ENCODE results near the gene OSGEP. TPM values are rescaled to one million over a fixed set of nuclear protein-coding genes. Genes with fewer than 3 reads are reported as not detected.

The OSGEP gene
- total RNA-seq, 1 experiment from 2014 or later: 26.6 TPM

- TF ChIP-seq POLR2AphosphoS5 (IDR thresholded peaks at IDR 0.05; ENCODE audit: low read depth, low read length) (no peak), CTCF (IDR thresholded peaks at IDR 0.05) (no peak), SIN3A (IDR thresholded peaks at IDR 0.05; ENCODE audit: borderline replicate concordance, insufficient read depth, low read depth, low read length) (no peak), TCF7L2 (IDR thresholded peaks at IDR 0.05; ENCODE audit: low read depth, low read length) (no peak)
- no peak for DNase-seq (ENCODE audit: low read depth, low spot score)
- Histone ChIP-seq H3K36me3 (ENCODE audit: control insufficient read depth, insufficient read depth, low read length) (no peaks in the 10 kb centered on the region), H3K4me3 (ENCODE audit: low read depth in 2 of 2, low read length in 2 of 2) (no peak overlapping the region), H3K27me3 (ENCODE audit: control insufficient read depth, insufficient read depth, low read length) (no peaks in the 10 kb centered on the region), H3K4me1 (ENCODE audit: control insufficient read depth, insufficient read depth, low read length) (no peaks in the 10 kb centered on the region), H3K9me3 (ENCODE audit: control insufficient read depth, insufficient read depth, low read depth, low read length) (no peaks in the 10 kb centered on the region), H3K27ac (ENCODE audit: low read length) (no peak overlapping the region)
- in situ Hi-C loops (cut with HindIII; ENCODE audit: low pct_unique_long_range_greater_than_20kb, low sequenced_read_pairs): no loop called here
- no peak for ATAC-seq
- CTCF ChIA-PET: no interaction called here
- no TSS peak for BruUV-seq (replicated peaks)
- intact Hi-C loops (cut with micrococcal nuclease; ENCODE audit: unreplicated experiment): no loop called here
- POLR2A ChIA-PET: no interaction called here
Measured at GRCh38 chr14:20419419-20419818, 35.2 kb downstream of the OSGEP start.

GRCh38 chr14:20418501-20418909, 36.1 kb downstream of the OSGEP start:
- Histone ChIP-seq H3K4me1 (ENCODE audit: control insufficient read depth, insufficient read depth, low read length) (peaks cover 4% of the 10 kb centered on the region), H3K9me3 (ENCODE audit: control insufficient read depth, insufficient read depth, low read depth, low read length) (no peaks in the 10 kb centered on the region), H3K27me3 (ENCODE audit: control insufficient read depth, insufficient read depth, low read length) (no peaks in the 10 kb centered on the region), H3K4me3 (ENCODE audit: low read depth in 2 of 2, low read length in 2 of 2) (no peak overlapping the region), H3K27ac (ENCODE audit: low read length) (no peak overlapping the region), H3K36me3 (ENCODE audit: control insufficient read depth, insufficient read depth, low read length) (no peaks in the 10 kb centered on the region)
- in situ Hi-C loops (cut with HindIII; ENCODE audit: low pct_unique_long_range_greater_than_20kb, low sequenced_read_pairs) (no loop called here), intact Hi-C loops (cut with micrococcal nuclease; ENCODE audit: unreplicated experiment) (no loop called here)
- CTCF ChIA-PET: no interaction called here
- DNase-seq (ENCODE audit: low read depth, low spot score) (no peak), ATAC-seq (no peak)
- POLR2A ChIA-PET: no interaction called here
- no peak for TF ChIP-seq REST (IDR thresholded peaks at IDR 0.05; ENCODE audit: insufficient read depth in 1 of 2, low read depth in 2 of 2, low read length in 1 of 2)
- no peak for TF ChIP-seq POLR2AphosphoS5 (IDR thresholded peaks at IDR 0.05; ENCODE audit: low read depth, low read length)
- TF ChIP-seq SIN3A (IDR thresholded peaks at IDR 0.05; ENCODE audit: borderline replicate concordance, insufficient read depth, low read depth, low read length): no peak
- TF ChIP-seq CTCF (IDR thresholded peaks at IDR 0.05): no peak
- no peak for TF ChIP-seq TCF7L2 (IDR thresholded peaks at IDR 0.05; ENCODE audit: low read depth, low read length)
- no TSS peak for BruUV-seq (replicated peaks)

Data from Panc1 (cell line).